GM12874 (cell line): ENCODE data around the gene MAPK7.

Source experiments
- CTCF ChIP-seq: IDR thresholded peaks from 2 replicates; pipeline ENCODE4 v1.5.1; 2011; ENCODE audit warnings: low read depth, mild to moderate bottlenecking, control low read depth, low read length, moderate library complexity; ENCODE audit not compliant: insufficient read depth

MAPK7 gene

DNA sequence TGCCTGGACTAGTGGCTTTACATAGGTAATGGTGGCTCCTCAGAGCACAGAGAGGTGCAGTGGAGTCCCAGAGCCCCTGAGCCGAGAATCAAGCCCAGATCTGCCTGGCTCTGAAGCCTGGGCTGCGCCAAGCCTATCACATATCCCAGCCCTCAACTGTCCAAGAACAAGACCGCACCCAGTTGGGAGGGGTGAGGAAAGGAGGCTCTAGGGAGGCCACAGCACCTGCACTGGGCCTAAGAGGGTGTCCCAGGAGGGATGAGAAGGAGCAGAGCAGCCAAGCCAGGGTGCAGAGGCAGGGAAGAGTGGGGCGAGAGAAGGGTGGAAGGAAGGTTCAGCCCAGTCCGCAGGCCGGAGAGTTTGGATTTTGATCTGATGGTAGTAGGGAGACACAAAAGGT is 31.8 kb downstream of the MAPK7 start:
- TF ChIP-seq CTCF, result no peak

GRCh38 chr17:19410875-19411620 is 32.8 kb downstream of the MAPK7 start, which contains the start of gene RNF112:
TSS of gene RNF112 (plus strand) at chr17:19411232. CDS start at chr17:19411409, 177 bp downstream.
- TF ChIP-seq CTCF, result no peak

DNA sequence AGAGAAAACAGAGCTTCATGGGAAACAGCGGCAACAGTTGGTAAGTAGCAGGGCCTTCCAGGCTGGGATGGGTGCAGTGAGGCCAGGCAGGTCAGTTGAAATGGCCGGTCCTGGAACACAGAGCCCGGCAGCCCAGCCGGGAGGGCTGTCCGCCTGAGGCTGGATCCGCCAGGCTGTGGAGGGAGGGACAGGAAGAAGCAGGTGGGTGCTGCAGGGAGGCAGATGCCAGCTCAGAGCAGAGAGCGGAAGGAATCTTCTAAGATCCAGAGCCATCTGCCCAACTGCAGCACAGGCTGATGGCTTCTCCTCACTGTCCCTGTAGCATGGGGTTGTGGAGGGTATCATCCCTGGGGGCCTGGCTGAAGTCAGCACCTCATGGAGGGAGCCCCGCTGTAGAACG is 33.3 kb downstream of the MAPK7 start:
- TF ChIP-seq CTCF, result no peak

DNA sequence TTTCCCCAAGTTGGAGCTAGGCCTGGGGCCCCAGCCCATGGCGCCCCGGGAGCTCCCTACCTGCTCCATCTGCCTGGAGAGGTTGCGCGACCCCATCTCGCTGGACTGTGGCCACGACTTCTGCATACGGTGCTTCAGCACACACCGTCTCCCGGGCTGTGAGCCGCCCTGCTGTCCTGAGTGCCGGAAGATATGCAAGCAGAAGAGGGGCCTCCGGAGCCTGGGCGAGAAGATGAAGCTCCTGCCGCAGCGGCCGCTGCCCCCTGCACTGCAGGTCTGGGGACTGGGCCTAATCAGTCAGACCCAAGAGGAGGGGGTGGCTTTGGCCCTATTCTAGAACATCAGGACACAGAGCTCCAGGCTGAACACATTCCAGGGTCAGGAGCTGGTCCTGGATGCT is 34.2 kb downstream of the MAPK7 start:
- TF ChIP-seq CTCF, result no peak

DNA sequence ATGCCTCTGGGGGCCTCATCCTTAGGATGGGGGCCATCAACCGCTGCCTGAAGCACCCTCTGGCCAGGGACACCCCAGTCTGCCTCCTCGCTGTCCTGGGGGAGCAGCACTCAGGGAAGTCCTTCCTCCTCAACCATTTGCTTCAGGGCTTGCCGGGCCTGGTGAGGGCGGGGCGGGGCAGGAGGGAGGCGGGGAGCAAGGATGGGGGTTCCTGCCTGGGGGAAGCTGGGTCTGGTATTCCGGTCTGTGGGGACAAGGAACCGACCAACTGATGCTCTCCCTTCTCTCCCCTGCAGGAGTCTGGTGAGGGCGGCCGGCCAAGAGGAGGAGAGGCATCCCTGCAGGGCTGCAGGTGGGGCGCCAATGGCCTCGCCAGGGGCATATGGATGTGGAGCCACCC is 34.7 kb downstream of the MAPK7 start:
- no peak for TF ChIP-seq CTCF

DNA sequence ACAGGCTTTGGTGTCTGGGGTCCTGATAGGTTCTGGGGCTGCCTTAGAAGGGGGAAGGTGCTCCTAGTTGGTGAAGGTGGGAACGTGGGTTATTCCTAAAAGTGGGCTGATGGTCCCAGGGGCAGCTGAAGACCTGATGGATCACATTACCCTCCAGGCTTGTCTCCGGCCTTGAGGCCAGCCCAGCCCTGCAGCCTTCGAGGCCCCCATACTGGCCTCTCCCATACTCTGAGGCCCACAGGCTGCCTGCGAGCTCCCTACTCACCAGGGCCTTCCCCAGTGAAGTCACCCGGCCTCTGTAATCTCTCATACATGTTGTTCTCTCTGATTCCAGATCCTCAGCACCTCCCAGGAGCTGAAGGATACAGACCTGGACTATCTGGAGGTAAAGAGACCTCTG is 35.5 kb downstream of the MAPK7 start:
- TF ChIP-seq CTCF, result no peak

DNA sequence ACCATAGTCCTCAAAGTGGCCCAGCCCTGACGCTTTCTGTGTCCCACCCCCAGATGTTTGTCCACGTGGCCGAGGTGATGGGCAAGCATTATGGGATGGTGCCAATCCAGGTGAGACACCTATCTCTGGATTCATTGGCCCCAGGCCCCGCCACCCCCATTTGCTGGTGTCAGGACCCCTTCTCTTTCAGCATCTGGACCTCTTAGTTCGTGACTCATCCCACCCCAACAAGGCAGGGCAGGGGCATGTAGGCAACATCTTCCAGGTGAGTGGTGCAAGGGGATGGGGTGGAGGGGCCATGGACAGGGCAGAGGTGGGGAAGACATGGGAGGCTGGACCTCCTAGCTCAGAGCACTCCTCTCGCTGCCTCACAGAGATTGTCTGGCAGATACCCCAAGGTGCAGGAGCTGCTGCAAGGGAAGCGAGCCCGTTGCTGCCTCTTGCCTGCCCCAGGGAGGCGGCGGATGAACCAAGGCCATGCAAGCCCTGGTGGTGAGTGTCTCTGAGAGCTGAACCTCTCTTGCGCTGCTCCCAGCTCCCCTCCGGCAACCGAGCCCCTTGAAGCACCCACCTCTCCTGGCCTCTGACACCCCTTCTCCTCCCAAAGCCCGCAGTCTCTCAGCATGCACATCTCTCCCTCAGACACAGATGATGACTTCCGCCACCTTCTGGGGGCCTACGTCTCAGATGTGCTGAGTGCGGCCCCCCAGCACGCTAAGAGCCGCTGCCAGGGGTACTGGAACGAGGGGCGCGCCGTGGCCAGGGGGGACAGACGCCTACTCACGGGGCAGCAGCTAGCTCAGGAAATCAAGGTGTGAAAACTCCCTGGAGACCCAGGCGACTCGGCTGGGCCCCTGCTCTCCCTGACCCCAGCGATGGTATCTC is 36.3 kb downstream of the MAPK7 start:
- TF ChIP-seq CTCF, result no peak
